ENCODE data around the gene SMNDC1. TPM values are rescaled to one million over a fixed set of nuclear protein-coding genes. Genes with fewer than 3 reads are reported as not detected.

Gene SMNDC1
- total RNA-seq, 6 experiments from 2014 or later, result 5.1 to 13.3 (median 9.1) TPM

DNA sequence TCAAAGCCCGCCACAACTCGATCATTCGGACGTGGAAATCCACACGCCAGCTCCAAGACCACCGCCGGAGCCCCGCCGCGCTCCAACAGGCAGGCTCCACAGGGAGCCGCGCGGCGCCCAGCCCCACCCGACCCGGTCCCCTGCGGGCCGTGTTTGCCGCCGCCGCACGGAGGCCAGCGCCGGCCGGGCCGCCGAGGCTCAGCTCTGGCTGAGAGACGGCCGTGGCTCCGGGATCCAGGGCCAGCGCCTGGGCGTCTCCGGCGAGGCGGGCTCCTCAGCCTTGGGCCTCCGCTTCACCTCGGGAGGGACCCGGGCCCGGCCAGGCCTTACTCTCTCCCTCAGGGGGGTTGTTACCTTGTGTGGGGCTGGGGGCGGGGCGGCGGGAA is 333 bp downstream of the SMNDC1 start:
- H3K36me3 ChIP-seq, result peaks cover 0 to 16% (median 4%) of the 10 kb centered on the region in 4 donors
- WGBS (ENCODE audit: insufficient coverage, low coverage, low lambda C conversion rate, missing lambda C conversion rate), result 0% methylated on average over 5 of the region's 42 CpGs
- no peak for DNase-seq
- no peaks in the 10 kb centered on the region for H3K9me3 ChIP-seq
- H3K4me3 ChIP-seq, result peak overlapping the region; percentile 76 to 80 (median 79)
- intact Hi-C loops (cut with DNase I), result no loop called here
- no peak for TF ChIP-seq POLR2A (IDR thresholded peaks at IDR 0.05)
- TF ChIP-seq CTCF (IDR thresholded peaks at IDR 0.05), result peak in 1 of 4 donors; percentile 5
- peaks cover 0 to 51% (median 20%) of the 10 kb centered on the region in 4 donors for H3K4me1 ChIP-seq
- no peaks in the 10 kb centered on the region for H3K27me3 ChIP-seq
- peak; percentile 31 to 64 (median 55) for ATAC-seq
- H3K27ac ChIP-seq, result peak overlapping the region; percentile 86 to 90 (median 86)

DNA sequence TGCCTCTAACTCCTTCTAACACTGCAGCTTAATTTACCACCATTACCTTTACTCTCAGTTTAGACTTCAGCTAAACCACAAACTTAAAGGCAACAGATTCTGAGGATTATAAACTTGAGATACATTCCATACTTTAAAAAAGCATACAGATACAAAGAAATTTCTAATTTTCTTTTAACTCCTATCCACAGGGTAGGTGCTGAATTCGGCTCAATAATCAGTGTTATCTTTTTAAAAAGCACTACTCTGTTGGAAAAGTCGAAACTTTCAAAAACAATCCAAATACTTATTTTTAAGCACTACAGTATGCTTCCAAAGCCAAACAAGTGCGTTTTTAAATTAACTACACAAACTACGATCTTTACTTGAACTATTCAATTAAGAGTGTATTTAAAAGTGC is 1.0 kb downstream of the SMNDC1 start:
- Histone ChIP-seq H3K27ac (peak overlapping the region in 2 of 3 donors; percentile 86), H3K4me1 (peaks cover 0 to 57% (median 23%) of the 10 kb centered on the region in 4 donors), H3K36me3 (peaks cover 0 to 16% (median 5%) of the 10 kb centered on the region in 4 donors), H3K4me3 (peak overlapping the region; percentile 76 to 80 (median 79)), H3K9me3 (no peaks in the 10 kb centered on the region), H3K27me3 (no peaks in the 10 kb centered on the region)
- ATAC-seq, result no peak
- intact Hi-C loops (cut with DNase I), result no loop called here
- 4% methylated on average over 4 of the region's 4 CpGs for WGBS (ENCODE audit: insufficient coverage, low coverage, low lambda C conversion rate, missing lambda C conversion rate)
- no peak for DNase-seq
- TF ChIP-seq CTCF (IDR thresholded peaks at IDR 0.05) (no peak), POLR2A (IDR thresholded peaks at IDR 0.05) (no peak)

DNA sequence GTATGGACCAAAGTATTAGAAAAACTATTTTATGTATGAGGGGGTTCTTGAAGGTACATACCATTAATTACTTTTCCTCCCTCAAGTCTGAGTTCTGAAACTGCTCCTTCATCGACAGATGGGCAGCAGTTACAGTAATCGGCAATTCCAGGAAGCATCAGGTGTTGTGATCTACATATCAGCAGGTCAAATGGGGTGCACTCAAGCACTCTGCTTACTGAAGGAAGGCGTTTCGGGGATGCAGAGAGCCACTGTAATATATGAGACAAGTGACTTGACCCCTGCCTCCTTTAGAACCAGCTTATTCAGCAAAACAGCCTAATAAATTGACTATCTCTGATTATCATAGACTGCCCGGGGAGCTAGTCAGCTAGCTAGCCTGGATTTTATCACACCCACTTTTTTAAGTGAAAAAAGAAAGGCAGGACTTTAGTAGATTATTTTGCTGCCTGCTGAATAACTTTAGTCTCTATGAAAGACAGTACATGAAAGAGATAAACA is 4.2 kb downstream of the SMNDC1 start:
- H3K27me3 ChIP-seq, result no peaks in the 10 kb centered on the region
- peak overlapping the region in 1 of 3 donors; percentile 30 for H3K27ac ChIP-seq
- H3K4me3 ChIP-seq, result no peak overlapping the region
- H3K9me3 ChIP-seq, result no peaks in the 10 kb centered on the region
- DNase-seq (no peak), ATAC-seq (no peak)
- intact Hi-C loops (cut with DNase I), result no loop called here
- 24% methylated on average over 5 of the region's 5 CpGs for WGBS (ENCODE audit: insufficient coverage, low coverage, low lambda C conversion rate, missing lambda C conversion rate)
- H3K4me1 ChIP-seq, result peaks cover 0 to 52% (median 23%) of the 10 kb centered on the region in 4 donors
- TF ChIP-seq CTCF (IDR thresholded peaks at IDR 0.05) (no peak), POLR2A (IDR thresholded peaks at IDR 0.05) (no peak)
- peaks cover 0 to 47% (median 24%) of the 10 kb centered on the region in 4 donors for H3K36me3 ChIP-seq

- Histone ChIP-seq H3K9me3 (no peaks in the 10 kb centered on the region), H3K4me3 (no peak overlapping the region), H3K27ac (no peak overlapping the region), H3K36me3 (peaks cover 0 to 75% (median 40%) of the 10 kb centered on the region in 4 donors), H3K27me3 (no peaks in the 10 kb centered on the region), H3K4me1 (peaks cover 0 to 32% (median 14%) of the 10 kb centered on the region in 4 donors)
- 92% methylated on average over 1 of the region's 1 CpG for WGBS (ENCODE audit: insufficient coverage, low coverage, low lambda C conversion rate, missing lambda C conversion rate)
- no peak for TF ChIP-seq POLR2A (IDR thresholded peaks at IDR 0.05)
- TF ChIP-seq CTCF (IDR thresholded peaks at IDR 0.05), result no peak
- intact Hi-C loops (cut with DNase I), result no loop called here
- ATAC-seq, result no peak
- no peak for DNase-seq
These were observed 7.8 kb downstream of the SMNDC1 start for GRCh38 chr10:110296966-110297365.

Data from right lobe of liver (tissue), 6 donors.